BE2C (cell line): ENCODE data around the gene MESD.

Source experiments
- DNase-seq: peaks from one replicate; pipeline ENCODE4 v3.0.0-alpha.2; 2020
- H3K27me3 ChIP-seq: fragments of 250-450 bp; sonication (Bioruptor Pico); 2 replicates; pipeline ENCODE4 v1.5.1; 2020; ENCODE audit warnings: mild to moderate bottlenecking
- H3K36me3 ChIP-seq: fragments of 250-450 bp; sonication (Bioruptor Pico); 2 replicates; pipeline ENCODE4 v1.5.1; 2020; ENCODE audit warnings: mild to moderate bottlenecking
- H3K4me1 ChIP-seq: fragments of 250-450 bp; sonication (Bioruptor Pico); 2 replicates; pipeline ENCODE4 v1.5.1; 2020
- H3K4me3 ChIP-seq: 2 replicates; pipeline ENCODE4 v1.5.1; 2011; ENCODE audit warnings: low read depth, low read length
- H3K9me3 ChIP-seq: fragments of 250-450 bp; sonication (Bioruptor Pico); 2 replicates; pipeline ENCODE4 v1.5.1; 2020
- TF ChIP-seq, protein P1 (sequence below): IDR thresholded peaks from 2 replicates; pipeline ENCODE4 v1.5.1; 2012; ENCODE audit warnings: mild to moderate bottlenecking, low read depth, low read length

MESD gene

DNA sequence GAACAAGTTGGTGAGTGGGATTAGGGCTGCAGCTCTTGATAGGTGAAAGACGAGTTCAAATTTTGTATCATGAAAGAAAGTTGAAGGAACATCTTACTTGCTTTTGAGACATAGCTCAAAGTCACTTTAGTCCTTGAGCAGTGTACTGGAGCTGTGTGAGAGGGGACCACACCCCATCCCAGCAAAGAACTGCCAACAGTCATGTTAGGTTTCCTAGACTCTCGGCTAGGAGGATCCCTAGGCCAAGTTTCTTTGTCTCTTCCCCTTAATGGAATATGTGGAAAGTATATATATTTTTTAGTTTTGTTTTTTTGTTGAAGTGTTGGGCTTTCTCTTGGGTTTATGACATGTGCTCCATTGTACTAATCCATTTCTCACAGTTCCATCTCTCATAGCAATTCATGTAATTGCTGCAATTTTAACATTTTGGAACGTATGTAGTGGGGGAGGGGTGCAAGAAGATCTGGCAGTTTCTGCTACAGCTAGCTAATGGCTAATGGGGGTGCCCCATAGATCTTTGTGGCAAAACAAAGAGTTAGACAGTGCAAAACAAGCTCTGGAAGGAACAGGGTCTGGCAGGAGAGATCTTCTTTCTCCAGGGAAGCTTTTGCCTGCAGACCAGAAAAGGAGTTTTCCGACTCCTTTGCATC, 36.2 kb upstream of the MESD start:
- Histone ChIP-seq H3K9me3 (no peaks in the 10 kb centered on the region), H3K4me3 (no peak overlapping the region), H3K4me1 (no peaks in the 10 kb centered on the region), H3K36me3 (no peaks in the 10 kb centered on the region), H3K27me3 (no peaks in the 10 kb centered on the region)
- TF ChIP-seq, protein P1, sequence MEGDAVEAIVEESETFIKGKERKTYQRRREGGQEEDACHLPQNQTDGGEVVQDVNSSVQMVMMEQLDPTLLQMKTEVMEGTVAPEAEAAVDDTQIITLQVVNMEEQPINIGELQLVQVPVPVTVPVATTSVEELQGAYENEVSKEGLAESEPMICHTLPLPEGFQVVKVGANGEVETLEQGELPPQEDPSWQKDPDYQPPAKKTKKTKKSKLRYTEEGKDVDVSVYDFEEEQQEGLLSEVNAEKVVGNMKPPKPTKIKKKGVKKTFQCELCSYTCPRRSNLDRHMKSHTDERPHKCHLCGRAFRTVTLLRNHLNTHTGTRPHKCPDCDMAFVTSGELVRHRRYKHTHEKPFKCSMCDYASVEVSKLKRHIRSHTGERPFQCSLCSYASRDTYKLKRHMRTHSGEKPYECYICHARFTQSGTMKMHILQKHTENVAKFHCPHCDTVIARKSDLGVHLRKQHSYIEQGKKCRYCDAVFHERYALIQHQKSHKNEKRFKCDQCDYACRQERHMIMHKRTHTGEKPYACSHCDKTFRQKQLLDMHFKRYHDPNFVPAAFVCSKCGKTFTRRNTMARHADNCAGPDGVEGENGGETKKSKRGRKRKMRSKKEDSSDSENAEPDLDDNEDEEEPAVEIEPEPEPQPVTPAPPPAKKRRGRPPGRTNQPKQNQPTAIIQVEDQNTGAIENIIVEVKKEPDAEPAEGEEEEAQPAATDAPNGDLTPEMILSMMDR = no peak
- DNase-seq = no peak

DNA sequence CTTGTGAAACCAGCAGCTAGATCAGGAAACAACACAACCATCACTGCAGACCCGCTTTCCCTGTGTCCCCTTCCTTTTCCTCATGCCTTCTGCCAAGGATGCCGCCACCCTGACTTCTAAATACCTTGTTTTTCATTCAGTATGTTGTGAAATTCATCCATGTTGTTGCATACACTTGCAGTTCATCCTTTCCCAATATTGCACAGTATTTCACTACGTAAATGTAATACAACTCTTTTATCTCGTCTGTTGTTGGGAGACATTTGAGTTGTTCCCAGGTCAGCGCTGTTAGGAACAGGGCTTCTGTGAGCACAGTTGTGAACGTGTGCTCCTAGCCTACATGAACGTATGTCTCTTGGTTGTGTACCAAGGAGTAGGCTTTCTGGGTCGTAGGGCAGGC, 35.3 kb upstream of the MESD start:
- no peak for DNase-seq
- TF ChIP-seq, protein P1 = no peak
- Histone ChIP-seq H3K4me3 (no peak overlapping the region), H3K36me3 (no peaks in the 10 kb centered on the region), H3K27me3 (no peaks in the 10 kb centered on the region), H3K4me1 (no peaks in the 10 kb centered on the region), H3K9me3 (no peaks in the 10 kb centered on the region)

DNA sequence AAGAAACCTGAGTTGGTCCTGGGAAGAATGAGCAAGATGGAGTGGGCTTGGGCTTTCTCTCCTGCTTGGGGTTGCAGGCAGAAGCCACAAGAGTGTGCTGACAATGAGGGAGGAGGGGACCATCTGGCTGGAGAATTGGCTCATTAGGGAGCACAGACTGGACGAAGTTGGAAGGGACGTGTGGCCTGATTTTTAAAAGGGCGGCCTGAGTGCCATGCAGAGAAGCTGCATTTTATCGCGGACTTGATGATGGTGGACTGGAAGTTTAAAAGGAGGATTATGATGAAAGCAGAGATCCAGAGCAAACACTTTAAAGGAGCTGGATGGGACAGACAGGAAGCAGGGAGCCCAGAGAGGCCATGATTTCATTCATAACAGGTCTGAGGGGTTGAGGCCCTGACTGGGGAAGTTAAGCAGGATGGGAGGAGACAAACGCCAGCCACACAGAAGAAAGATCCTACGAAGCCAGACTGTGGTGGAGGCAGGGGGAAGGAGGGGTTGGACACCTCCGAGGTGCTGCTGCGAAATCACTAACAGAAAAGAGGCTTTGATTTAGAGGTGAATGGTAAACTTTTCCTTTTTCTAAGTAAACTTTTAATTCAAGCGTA, 34.8 kb upstream of the MESD start:
- Histone ChIP-seq H3K36me3 (no peaks in the 10 kb centered on the region), H3K4me1 (no peaks in the 10 kb centered on the region), H3K4me3 (no peak overlapping the region), H3K9me3 (no peaks in the 10 kb centered on the region), H3K27me3 (no peaks in the 10 kb centered on the region)
- no peak for DNase-seq
- TF ChIP-seq, protein P1 = no peak

DNA sequence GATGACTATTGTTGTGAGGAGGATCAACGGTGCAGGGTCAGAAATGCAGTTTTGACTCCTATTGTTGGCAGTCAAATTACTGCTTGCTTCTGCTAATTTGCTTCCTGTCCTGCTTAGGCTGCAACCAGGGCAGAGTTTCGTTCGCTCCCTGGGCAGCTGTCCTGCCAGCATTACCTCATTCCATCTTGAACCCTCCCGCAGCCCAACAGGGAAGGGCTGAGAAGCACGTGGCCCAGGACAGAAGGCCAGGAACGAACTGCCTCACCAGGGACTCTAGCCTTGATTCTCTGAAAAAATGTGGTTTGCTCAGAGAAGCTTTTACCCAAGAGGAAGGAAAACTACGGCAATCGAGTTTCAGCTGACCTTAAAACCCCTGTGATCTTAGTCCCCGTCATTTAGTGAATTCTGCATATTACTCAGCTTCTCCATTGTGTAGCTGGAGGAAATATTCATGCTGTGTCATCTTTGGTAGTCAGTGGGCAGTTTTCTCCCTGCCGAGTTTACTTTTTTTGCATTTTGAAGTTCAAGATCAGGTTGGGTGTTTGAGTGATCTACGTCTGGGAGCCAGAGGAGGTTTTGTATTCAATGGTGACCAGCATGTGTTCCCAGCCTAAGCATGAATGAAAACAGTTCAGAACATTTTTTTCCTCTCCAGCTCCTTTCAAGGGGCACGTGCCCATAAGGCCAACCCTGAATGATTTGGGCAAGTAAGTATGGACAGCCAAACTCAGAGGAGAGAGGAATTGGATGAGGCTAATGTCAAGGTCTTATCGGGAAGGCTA, 34.1 kb upstream of the MESD start:
- TF ChIP-seq, protein P1 = no peak

DNA sequence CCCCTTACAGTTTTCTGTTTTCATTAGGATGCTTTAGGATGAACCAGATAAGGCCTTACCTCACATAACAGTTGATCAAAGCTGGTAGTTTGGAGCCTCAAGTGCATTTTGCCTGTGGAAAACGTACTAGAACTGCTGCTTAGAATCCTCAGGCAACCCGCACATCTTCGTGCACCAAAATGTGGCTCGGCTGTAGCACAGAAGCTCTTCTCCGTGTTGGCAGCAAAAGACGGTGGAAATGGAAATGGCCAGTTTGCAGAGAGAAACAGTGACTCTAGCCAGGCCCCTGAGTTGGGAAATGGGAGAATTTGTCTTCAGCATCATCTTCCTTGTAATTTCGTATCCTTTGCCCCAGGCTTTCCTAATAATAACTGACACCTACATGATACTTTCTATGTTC, 31.7 kb upstream of the MESD start:
- no peak for DNase-seq
- no peak overlapping the region for H3K4me3 ChIP-seq
- TF ChIP-seq, protein P1 = no peak
- no peaks in the 10 kb centered on the region for H3K36me3 ChIP-seq
- H3K4me1 ChIP-seq = no peaks in the 10 kb centered on the region
- H3K27me3 ChIP-seq = no peaks in the 10 kb centered on the region
- H3K9me3 ChIP-seq = no peaks in the 10 kb centered on the region

More for the DNA sequence above, 34.1 kb upstream of the MESD start:
- Histone ChIP-seq H3K27me3 (no peaks in the 10 kb centered on the region), H3K4me3 (no peak overlapping the region), H3K36me3 (no peaks in the 10 kb centered on the region), H3K9me3 (no peaks in the 10 kb centered on the region), H3K4me1 (no peaks in the 10 kb centered on the region)
- no peak for DNase-seq

DNA sequence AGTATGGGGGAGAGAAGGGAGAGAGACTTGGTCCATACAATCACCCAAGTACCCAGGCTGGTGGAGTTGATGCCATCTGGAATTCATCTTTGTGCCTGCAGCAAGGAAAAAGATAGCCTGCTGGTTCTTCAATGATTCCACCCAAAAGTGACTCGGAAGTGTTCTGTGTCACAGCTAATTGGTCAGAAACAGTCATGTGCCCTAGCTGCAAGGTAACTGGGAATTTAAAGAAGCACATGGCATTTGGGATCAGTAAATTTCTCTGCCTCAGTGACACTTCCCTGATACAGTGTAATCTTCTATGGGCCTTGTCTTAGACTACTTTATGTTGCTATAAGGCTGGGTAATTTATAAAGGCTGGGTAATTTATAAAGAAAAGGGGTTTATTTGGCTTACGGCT, 28.6 kb upstream of the MESD start:
- TF ChIP-seq, protein P1 = no peak
- H3K9me3 ChIP-seq = no peaks in the 10 kb centered on the region
- no peak for DNase-seq
- H3K4me3 ChIP-seq = no peak overlapping the region
- H3K27me3 ChIP-seq = no peaks in the 10 kb centered on the region
- H3K36me3 ChIP-seq = no peaks in the 10 kb centered on the region
- H3K4me1 ChIP-seq = no peaks in the 10 kb centered on the region
